ENCODE results near the gene CELF1.

Gene CELF1

DNA sequence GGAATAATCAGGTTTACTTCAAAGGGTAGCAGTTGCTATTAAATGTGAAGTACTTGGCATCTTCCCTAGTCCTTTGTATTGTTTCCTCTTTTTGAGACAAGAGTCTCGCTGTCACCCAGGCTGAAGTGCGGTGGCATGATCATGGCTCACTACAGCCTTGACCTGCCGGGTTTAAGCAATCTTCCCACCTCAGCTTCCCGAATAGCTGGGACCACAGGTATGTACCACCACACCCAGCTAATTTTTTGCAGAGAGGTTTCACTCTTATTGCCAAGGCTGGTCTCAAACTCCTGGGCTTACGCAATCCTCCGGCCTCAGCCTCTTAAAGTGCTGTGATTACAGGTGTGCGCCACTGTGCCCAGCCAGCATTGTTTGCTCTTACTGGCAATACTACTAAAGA is 67.8 kb downstream of the CELF1 start:
- no peak for DNase-seq (ENCODE audit: low read depth)

DNA sequence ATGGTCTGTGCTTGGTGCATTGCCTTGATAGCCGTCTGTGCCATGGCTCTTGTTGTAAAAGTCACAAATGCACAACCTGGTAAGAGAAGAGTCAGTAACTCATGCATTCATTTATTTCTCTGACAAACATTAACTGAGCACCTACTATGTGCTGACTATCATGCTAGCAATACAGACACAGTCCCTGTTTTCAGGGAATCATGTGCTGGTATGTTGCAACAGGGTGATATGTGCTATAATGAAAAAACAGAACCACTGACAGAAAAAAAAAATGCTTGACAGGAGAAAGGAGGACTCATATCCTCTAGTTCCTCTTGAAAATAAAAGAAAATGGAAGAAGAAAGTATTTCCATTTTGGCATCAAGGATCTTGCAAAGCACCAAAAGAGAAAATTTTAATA is 69.5 kb downstream of the CELF1 start:
- DNase-seq (ENCODE audit: low read depth), result no peak

GRCh38 chr11:47480762-47481161 is 72.2 kb downstream of the CELF1 start:
- DNase-seq (ENCODE audit: low read depth), result no peak

DNA sequence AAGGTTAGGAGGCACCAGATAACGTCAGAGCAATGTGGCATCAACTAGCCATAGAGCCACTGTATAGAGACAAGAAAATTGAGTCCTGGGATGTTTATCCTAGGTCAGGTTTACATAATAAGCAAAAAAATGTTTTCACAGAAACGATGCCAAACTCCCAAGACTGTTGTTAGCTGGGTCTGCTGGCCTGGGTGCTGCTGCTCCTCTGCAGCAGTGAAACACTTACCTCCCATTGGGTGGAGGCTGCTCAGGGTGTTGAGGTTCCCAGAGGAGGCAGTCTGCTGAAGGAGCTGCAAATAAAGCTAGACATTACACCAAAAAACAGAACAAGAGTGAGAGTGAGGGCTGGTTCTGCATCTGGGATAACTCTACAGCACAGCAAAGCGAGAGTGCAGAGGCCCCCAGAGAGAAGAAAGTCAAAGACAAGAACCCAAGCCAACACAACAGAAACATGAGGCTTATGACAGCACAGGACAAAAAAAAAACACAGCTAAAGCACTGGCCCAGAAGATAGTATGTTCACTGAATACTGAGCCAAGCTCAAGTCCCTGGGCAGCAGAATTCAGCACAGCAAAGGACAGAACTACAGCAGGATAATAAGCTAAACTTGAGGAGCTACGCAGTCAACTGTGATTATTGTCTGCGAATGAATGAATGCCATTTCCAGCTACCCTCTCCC is 74.1 kb downstream of the CELF1 start:
- DNase-seq (ENCODE audit: low read depth), result no peak

DNA sequence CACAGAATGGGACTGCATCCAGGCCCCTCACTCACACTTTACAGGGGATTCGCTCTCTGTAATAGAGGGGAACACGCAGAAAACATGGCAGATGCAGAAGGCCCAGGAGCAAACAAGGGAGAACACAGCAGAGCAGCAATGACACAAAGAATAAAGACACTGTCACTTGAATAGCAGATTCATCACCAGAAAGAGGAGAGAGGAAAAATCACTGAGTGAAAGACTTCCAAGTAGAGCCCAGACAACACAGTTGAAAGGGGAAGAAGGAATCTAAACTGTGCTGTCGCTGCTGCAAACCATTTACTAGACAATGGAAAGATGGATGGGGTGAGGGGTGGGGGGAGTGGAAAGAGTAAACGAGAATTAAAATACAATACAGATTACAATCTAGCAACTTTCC is 75.2 kb downstream of the CELF1 start:
- no peak for DNase-seq (ENCODE audit: low read depth)

- DNase-seq (ENCODE audit: low read depth), result peak; percentile 22
Measured at GRCh38 chr11:47477323-47477722, 75.6 kb downstream of the CELF1 start.

DNA sequence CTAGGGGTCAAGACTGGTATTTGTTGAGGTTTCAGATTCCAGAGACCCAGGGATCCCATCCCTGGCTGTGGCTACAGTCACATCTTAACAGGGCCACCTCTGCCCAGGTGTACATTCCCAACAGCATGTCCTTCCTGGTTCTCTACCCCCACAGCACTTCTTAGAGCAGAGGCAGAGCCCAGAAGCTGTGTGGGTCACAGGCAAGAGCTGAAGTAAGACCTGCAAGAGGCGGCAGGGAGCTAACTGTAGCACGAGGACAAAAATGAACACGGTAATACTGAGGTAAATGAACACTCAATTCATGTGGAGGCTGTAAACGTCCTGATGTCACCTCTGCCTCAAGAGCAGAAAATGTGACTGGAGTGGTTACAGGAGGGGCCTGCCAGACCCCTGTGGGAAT is 82.3 kb downstream of the CELF1 start:
- no peak for DNase-seq (ENCODE audit: low read depth)

DNA sequence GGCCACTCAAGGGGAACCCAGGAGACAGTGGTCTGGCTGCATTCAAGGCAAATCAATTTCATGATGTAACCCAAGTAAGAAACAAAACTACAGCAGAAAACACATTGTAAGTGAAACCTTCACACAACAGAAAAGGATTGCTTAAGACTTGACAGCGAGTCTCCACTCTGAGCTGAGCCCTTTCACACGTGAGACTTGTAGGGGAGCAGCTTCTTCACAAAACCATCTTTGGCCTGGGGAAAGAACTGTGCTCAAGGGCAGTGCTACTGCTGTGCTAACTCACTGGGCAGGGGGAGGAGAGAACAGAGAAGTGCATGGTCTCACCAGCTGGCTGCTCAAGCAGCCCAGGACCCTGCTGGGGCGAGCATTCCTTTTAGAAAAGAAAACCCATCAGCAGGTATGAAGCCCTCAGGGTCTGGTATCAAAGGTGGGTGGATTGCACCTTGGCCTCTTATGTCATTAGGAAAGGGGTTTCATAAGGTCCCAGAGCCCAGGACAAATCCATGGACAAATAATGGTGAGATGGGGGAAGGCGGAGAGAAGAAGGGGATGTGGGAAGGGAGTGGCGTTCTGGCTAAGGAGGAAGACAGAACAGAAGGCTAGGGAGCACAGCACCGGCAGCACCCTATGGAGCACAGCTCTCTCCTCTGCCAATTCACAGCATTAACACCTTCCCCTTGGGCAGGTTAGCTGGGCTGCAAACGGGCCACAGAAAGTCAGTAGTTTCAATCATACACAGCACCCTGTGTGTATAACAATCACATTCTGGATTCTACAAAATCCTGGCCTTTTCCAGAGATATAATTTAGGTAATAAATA is 83.4 kb downstream of the CELF1 start:
- DNase-seq (ENCODE audit: low read depth), result no peak

DNA sequence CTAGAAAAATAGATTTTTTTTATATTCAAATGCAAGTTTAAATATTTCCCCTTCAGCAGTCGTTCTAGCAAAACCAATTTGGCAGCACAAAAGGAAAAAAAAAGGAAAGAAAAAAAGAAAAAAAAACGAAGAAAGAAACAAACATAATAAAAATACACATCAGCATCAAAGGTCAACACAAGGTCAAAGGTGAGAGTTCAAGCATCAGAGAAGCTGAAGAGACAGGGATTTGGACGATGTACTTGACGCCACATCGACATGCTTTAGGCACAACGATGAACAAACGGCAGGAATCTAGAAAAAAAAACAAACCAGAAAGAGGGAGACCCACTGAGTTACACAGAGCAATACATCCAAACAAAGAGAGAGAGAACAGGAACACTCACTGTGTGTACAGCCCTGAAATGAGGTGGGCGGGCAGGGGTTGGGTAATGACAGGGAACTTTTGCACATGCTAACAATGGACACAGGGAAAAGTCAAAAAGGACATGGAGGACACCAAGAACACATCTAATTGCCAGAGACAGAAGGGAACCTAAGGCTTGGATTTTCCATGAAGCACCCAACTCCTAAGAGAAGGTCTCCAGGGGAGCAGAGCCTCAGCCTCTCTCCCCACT is 84.2 kb downstream of the CELF1 start:
- DNase-seq (ENCODE audit: low read depth), result no peak

GRCh38 chr11:47467357-47467756 is 85.6 kb downstream of the CELF1 start:
- no peak for DNase-seq (ENCODE audit: low read depth)

DNA sequence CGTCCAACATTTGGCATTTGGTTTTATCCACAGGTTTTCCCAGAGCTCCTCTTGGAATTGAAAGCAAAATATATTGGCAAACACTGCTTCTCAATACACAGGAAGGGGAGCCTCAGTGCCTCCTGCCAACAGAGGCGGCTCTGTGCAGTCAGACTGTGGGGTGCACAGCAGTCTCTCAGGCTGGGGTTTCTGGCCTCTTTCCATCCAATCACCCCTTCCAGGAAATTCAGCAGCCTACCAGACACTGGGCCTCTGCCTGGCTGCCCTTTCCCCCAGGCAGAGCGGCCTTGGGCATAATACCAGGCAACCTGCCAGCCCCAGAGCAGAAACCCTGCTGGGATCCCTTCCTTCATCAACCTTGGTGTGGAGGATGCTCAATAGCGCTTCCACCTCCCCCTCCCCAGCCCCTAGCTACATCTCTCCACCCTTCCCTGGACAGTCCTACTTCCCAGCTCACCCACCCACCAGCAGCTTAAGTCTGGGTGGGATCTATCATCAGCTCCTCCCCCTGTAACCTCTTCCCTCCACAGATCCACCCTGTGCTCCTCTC is 86.2 kb downstream of the CELF1 start:
- DNase-seq (ENCODE audit: low read depth), result no peak

DNA sequence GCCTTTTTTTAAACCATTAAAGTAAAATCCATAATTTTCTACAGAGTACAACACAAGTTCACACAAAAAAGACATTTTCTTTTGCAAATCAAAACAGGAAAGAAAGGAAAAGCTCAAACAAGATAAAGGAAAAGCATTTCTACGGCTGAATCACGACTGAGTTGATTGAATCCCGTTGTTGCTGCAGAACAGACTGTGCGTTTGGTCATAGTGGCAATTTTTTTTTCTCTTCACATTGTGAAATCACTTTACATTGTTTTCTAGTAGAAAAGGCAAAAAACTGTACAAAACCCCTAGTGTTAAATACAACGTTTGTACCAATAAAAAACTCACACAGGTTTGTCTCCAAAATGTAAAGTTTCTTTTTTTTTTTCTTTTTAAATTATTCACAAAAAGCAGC is 86.7 kb downstream of the CELF1 start:
- no peak for DNase-seq (ENCODE audit: low read depth)

DNA sequence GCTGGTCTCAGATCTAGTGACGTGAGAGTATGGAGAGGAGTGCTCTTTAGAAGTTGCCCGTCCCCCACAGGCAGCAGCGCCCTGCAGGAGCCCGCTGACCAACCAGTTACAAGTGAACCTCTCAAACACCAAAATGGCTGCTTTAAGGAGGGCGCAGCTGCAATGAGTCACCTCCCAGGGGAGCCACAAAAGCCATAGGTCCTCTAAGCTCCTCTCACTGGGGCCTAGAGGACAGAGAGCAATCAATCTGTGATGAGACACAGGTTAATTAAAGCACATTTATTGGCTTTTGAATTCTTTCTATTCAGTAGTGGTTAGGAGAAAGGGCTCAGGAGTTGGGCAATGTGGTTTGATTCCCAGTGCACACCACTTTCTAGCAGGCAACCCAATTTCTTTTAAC is 88.4 kb downstream of the CELF1 start:
- peak; percentile 25 for DNase-seq (ENCODE audit: low read depth)

DNA sequence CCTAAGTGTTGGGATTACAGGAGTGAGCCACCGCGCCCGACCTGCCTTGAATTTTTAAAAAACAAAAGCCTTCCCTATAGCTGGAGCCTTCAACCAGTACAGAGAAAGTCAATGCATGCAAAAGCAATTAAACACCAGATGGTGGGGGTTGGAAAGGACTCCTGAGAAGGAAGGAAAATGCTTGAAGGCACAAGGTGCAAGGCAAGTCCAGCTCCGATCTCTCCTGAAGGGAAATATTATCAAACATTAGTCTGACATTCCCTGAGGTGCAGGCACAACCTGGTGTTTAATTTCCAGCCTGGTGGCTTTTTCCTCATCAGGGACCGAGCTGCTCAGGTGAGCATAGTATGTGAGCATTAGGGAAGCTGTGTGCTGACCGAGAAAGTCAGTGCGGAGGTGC is 91.1 kb downstream of the CELF1 start:
- no peak for DNase-seq (ENCODE audit: low read depth)

DNA sequence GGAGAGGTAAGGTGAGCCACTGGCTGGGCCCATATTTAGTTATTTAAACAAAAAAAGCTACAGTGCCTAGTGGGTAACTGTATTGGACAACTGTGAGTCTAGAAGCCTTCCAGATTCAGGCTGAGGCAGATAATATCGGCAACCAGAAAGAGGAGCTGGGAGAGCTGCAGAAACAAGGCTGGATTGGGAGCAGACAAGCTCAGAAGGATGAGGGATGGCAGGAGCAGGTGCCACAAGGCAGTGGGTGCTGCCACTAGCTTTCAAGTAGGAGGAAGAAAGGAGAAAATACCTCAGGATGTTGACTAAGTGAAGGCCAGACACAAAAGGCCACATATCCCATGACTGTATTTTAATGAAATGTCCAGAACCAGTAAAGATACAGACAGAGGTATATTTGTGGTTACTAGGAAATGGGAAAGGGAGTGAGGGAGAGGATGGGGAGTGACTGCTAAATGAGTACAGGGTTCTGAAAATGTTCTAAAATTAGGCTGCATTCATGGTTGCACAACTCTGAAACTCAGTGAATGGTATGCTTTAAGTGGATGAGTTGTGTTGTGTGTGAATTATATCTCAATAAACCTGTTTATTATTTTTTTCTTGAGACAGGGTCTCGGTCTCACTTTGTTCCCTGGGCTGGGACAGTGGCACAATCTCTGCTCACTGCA is 92.2 kb downstream of the CELF1 start:
- no peak for DNase-seq (ENCODE audit: low read depth)

DNA sequence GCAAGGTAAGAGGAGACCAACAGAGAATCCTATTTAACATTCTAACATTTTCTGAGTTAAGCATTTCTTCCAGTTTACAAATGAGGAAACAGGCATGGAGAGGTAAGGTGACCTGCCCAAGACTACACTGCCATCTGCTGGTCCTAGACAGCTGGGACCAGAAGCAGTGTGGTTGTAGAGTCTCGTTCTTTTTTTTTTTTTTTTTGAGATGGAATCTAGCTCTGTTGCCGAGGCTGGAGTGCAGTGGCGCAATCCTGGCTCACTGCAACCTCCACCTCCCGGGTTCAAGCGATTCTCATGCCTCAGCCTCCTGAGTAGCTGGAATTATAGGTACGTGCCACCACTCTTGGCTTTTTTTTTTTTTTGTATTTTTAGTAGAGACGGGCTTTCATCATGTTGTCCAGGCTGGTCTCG is 98.7 kb downstream of the CELF1 start:
- DNase-seq (ENCODE audit: low read depth), result peak; percentile 43

DNA sequence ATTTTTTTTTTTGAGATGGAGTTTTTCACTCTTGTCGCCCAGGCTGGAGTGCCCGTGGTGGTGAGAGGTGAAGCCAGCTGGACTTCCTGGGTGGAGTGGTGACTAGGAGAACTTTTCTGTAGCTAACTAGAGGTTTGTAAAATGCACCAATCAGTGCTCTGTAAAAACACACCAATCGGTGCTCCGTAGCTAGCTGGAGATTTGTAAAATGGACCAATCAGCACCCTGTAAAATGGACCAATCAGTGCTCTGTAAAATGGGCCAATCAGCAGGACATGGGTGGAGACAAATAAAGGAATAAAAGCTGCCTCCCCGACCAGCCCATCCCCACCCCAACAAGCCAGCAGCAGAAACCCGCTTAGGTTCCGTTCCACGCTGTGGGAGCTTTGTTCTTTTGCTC is 99.6 kb downstream of the CELF1 start:
- no peak for DNase-seq (ENCODE audit: low read depth)

- DNase-seq (ENCODE audit: low read depth), result no peak
Measured at GRCh38 chr11:47451990-47452389, 100.9 kb downstream of the CELF1 start.

- no peak for DNase-seq (ENCODE audit: low read depth)
Measured at GRCh38 chr11:47451436-47451835, 101.5 kb downstream of the CELF1 start.

- no peak for DNase-seq (ENCODE audit: low read depth)
Measured at GRCh38 chr11:47449541-47449940, 103.4 kb downstream of the CELF1 start.

GRCh38 chr11:47448566-47449427 is 104.1 kb downstream of the CELF1 start, which contains the start of gene RAPSN:
Gene RAPSN (minus strand): TSS chr11:47449136. CDS start chr11:47448964, 172 bp downstream.
- no peak for DNase-seq (ENCODE audit: low read depth)
